GM12875 (cell line): ENCODE data around the gene ZNF384.

ENCODE experiments used
- H3K4me3 ChIP-seq: one replicate; pipeline ENCODE4 v1.5.1; 2011; ENCODE audit warnings: low read depth, low read length, control low read depth
- CTCF ChIP-seq: IDR thresholded peaks from 2 replicates; pipeline ENCODE4 v1.5.1; 2011; ENCODE audit warnings: low read depth, mild to moderate bottlenecking, control low read depth, inconsistent platforms, low read length, moderate library complexity, borderline replicate concordance; ENCODE audit not compliant: insufficient read depth

Gene ZNF384

GRCh38 chr12:6618483-6619225 is 70.5 kb downstream of the ZNF384 start:
- no peak for TF ChIP-seq CTCF
- H3K4me3 ChIP-seq = no peak overlapping the region
